ENCODE measurements around the gene FCN2. TPM values are rescaled to one million over a fixed set of nuclear protein-coding genes. Genes with fewer than 3 reads are reported as not detected.
"Not testable (repeated sequence)": the region's sequence is repeated elsewhere in the genome, so short reads cannot be mapped to it uniquely, and the experiment has no call there.

Gene FCN2
- total RNA-seq, 2 donors from 2014 or later: not detected

GRCh38 chr9:134855231-134855899 is 25.2 kb upstream of the FCN2 start:
- H3K27ac Mint-ChIP-seq: no peak overlapping the region
- peaks cover 20% of the 10 kb centered on the region for H3K27me3 Mint-ChIP-seq
- H3K4me3 Mint-ChIP-seq: no peak overlapping the region
- ATAC-seq (replicated peaks): no peak
- H3K4me1 Mint-ChIP-seq: peaks cover 11% of the 10 kb centered on the region
- H3K9me3 Mint-ChIP-seq: peaks cover 5% of the 10 kb centered on the region
- H3K36me3 Mint-ChIP-seq (ENCODE audit: low read depth): no peaks in the 10 kb centered on the region

DNA sequence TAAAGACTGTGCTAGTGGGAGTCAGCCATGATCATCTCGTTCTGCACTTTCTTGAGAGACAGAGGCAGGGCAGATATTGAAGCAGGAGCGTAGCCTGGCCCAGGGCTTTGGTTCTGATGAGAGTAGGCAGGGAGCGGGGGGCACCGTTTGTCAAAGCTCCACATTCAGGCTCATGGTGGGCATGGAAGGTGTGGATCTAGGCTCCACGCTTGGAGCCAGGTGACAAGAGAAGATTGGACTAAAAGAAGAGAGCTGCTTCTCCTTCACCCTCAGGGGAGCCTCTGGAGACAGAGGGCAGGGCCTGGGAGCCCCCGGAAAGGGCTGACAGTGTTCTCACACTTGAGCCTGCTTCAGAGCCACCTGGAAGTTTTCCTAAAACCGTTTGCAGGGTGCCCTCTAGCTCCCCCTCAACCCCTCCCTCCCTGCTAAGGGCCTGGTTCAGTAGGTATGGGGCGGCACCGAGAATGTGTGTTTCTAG is 24.7 kb upstream of the FCN2 start:
- H3K4me3 Mint-ChIP-seq: no peak overlapping the region
- peaks cover 24% of the 10 kb centered on the region for H3K27me3 Mint-ChIP-seq
- H3K27ac Mint-ChIP-seq: no peak overlapping the region
- peaks cover 5% of the 10 kb centered on the region for H3K9me3 Mint-ChIP-seq
- no peaks in the 10 kb centered on the region for H3K36me3 Mint-ChIP-seq (ENCODE audit: low read depth)
- H3K4me1 Mint-ChIP-seq: peaks cover 11% of the 10 kb centered on the region
- no peak for ATAC-seq (replicated peaks)

DNA sequence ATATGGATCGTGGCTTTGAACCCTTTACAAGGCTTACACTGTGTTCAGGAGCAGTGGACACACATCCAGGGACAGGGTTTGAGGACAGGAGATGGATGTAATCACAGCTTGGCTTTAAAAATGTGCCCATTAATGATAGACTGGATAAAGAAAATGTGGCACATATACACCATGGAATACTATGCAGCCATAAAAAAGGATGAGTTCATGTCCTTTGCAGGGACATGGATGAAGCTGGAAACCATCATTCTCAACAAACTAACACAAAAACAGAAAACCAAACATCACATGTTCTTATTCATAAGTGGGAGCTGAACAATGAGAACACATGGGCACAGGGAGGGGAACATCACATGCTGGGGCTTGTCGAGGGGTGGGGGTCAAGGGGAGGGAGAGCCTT is 23.2 kb upstream of the FCN2 start:
- H3K36me3 Mint-ChIP-seq (ENCODE audit: low read depth); ATAC-seq (replicated peaks); H3K9me3 Mint-ChIP-seq: not testable (repeated sequence)
- peaks cover 27% of the 10 kb centered on the region for H3K27me3 Mint-ChIP-seq
- peak overlapping the region; percentile 55 for H3K4me3 Mint-ChIP-seq
- peak overlapping the region; percentile 88 for H3K27ac Mint-ChIP-seq
- H3K4me1 Mint-ChIP-seq: peaks cover 11% of the 10 kb centered on the region

GRCh38 chr9:134858051-134858841 is 22.4 kb upstream of the FCN2 start:
- Mint-ChIP-seq H3K4me3 (peak overlapping the region; percentile 55), H3K4me1 (peaks cover 11% of the 10 kb centered on the region), H3K36me3 (ENCODE audit: low read depth) (no peaks in the 10 kb centered on the region), H3K27me3 (peaks cover 27% of the 10 kb centered on the region), H3K27ac (peak overlapping the region; percentile 88), H3K9me3 (peaks cover 5% of the 10 kb centered on the region)
- ATAC-seq (replicated peaks): peak; percentile 97

DNA sequence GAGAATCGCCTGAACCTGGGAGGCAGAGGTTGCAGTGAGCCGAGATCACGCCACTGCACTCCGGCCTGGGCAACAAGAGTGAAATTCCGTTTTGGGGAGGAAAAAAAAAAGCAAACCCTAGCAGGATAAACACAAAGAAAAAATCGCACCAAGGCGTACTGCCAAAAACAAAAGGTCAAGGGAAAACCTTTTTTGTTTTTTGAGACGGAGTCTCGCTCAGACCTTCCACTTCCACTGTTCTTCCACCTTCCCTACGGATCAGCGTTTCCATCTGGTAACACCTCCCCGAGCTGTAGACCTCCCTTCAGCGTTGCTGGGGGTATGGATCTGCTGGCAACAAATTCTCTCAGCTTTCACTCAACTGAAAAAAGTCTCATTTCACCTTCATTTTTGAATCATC is 20.1 kb upstream of the FCN2 start:
- Mint-ChIP-seq H3K27me3 (peaks cover 24% of the 10 kb centered on the region), H3K9me3 (peaks cover 5% of the 10 kb centered on the region), H3K4me1 (peaks cover 11% of the 10 kb centered on the region), H3K36me3 (ENCODE audit: low read depth) (no peaks in the 10 kb centered on the region), H3K4me3 (no peak overlapping the region), H3K27ac (no peak overlapping the region)
- ATAC-seq (replicated peaks): no peak

GRCh38 chr9:134861595-134862334 is 18.8 kb upstream of the FCN2 start:
- Mint-ChIP-seq H3K27me3 (peaks cover 21% of the 10 kb centered on the region), H3K36me3 (ENCODE audit: low read depth) (no peaks in the 10 kb centered on the region), H3K4me1 (peaks cover 11% of the 10 kb centered on the region), H3K27ac (no peak overlapping the region), H3K4me3 (no peak overlapping the region), H3K9me3 (peaks cover 5% of the 10 kb centered on the region)
- no peak for ATAC-seq (replicated peaks)

DNA sequence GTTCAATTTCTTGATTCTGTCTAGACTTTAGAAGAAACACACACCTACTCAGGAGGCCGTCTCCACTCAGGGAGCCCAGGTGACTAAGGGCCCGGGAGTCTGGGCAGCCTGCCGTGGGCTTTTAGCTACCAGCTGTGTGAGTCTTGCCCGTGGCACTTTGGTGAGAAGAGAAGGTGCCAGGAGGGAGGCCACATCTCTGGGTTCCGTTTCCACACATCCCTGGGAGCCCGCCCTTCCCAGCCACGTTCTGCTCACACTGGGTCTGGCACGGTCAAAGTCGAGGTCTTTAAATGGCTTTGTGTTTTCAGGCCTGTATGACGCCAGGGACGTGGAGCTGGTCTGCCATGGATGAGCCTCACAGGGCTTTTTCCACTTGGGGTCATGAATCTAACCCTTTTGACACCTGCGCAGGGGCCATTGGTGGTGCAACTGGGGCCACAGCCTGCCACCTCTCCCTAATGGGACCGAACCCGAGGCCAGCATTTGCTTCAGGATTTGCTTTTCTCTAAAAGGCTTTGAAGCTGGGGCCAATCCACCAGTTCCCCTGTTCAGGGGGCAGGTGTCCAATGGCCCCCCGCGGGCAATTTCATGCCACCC is 17.2 kb upstream of the FCN2 start:
- Mint-ChIP-seq H3K9me3 (no peaks in the 10 kb centered on the region), H3K4me1 (no peaks in the 10 kb centered on the region), H3K36me3 (ENCODE audit: low read depth) (no peaks in the 10 kb centered on the region), H3K27me3 (peaks cover 14% of the 10 kb centered on the region), H3K4me3 (no peak overlapping the region), H3K27ac (no peak overlapping the region)
- no peak for ATAC-seq (replicated peaks)

- Mint-ChIP-seq H3K9me3 (no peaks in the 10 kb centered on the region), H3K27me3 (peaks cover 14% of the 10 kb centered on the region), H3K36me3 (ENCODE audit: low read depth) (no peaks in the 10 kb centered on the region), H3K4me1 (no peaks in the 10 kb centered on the region), H3K4me3 (no peak overlapping the region), H3K27ac (no peak overlapping the region)
- no peak for ATAC-seq (replicated peaks)
These were observed 16.4 kb upstream of the FCN2 start for GRCh38 chr9:134863941-134864820.

- Mint-ChIP-seq H3K27me3 (peaks cover 13% of the 10 kb centered on the region), H3K4me1 (no peaks in the 10 kb centered on the region), H3K36me3 (ENCODE audit: low read depth) (no peaks in the 10 kb centered on the region), H3K27ac (no peak overlapping the region), H3K9me3 (no peaks in the 10 kb centered on the region), H3K4me3 (no peak overlapping the region)
- no peak for ATAC-seq (replicated peaks)
These were observed 15.8 kb upstream of the FCN2 start for GRCh38 chr9:134864821-134865190.

GRCh38 chr9:134867917-134868750 is 12.5 kb upstream of the FCN2 start:
- Mint-ChIP-seq H3K9me3 (no peaks in the 10 kb centered on the region), H3K4me3 (no peak overlapping the region), H3K4me1 (no peaks in the 10 kb centered on the region), H3K27ac (no peak overlapping the region), H3K36me3 (ENCODE audit: low read depth) (no peaks in the 10 kb centered on the region), H3K27me3 (peaks cover 5% of the 10 kb centered on the region)
- no peak for ATAC-seq (replicated peaks)

GRCh38 chr9:134868751-134869553 is 11.7 kb upstream of the FCN2 start:
- Mint-ChIP-seq H3K9me3 (no peaks in the 10 kb centered on the region), H3K27ac (no peak overlapping the region), H3K27me3 (peaks cover 5% of the 10 kb centered on the region), H3K4me1 (no peaks in the 10 kb centered on the region), H3K36me3 (ENCODE audit: low read depth) (no peaks in the 10 kb centered on the region), H3K4me3 (no peak overlapping the region)
- no peak for ATAC-seq (replicated peaks)

DNA sequence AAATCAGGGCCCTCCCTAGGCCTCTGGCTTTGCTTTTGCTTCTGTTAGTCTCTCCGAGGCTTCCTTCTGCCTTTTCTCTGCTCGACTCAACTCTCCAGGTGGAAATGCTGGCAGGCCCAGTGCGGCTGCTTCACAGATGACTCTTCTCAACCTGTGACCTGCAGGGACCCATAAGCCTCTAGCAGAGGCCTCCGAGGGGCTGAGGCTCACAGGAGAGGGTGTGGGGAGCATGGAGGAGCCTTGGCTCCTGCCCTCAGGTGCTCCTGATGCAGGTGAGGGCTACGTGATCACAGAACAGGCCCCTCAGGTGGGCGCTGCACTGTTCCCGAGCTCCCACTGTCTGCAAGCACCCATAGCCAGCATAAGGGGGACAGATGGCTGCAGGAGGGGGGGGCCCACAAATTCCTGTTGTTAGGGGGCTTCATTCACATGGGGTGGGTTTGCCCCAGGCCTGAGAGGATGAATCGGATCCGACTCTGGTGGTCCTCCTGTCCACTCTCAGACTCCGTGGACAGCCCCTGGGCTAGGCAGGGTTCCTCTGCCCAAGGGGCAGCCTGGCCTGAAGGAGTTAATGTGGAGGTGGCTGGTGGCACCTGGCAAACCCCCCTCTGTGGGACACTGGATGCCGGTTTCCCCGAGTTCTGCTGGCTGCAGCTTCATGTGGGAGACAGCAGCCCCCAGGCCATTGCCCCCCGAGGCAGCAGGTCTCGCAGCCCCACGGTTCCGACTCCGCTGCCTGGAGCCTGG is 10.9 kb upstream of the FCN2 start:
- Mint-ChIP-seq H3K36me3 (ENCODE audit: low read depth) (no peaks in the 10 kb centered on the region), H3K27ac (no peak overlapping the region), H3K4me1 (no peaks in the 10 kb centered on the region), H3K4me3 (no peak overlapping the region), H3K27me3 (peaks cover 5% of the 10 kb centered on the region), H3K9me3 (no peaks in the 10 kb centered on the region)
- ATAC-seq (replicated peaks): no peak
